Measurements from ENCODE around the gene FKBP8. TPM values are rescaled to one million over a fixed set of nuclear protein-coding genes. Genes with fewer than 3 reads are reported as not detected.

The FKBP8 gene
- polyA plus RNA-seq, 1 donor from 2014 or later = 183 TPM

DNA sequence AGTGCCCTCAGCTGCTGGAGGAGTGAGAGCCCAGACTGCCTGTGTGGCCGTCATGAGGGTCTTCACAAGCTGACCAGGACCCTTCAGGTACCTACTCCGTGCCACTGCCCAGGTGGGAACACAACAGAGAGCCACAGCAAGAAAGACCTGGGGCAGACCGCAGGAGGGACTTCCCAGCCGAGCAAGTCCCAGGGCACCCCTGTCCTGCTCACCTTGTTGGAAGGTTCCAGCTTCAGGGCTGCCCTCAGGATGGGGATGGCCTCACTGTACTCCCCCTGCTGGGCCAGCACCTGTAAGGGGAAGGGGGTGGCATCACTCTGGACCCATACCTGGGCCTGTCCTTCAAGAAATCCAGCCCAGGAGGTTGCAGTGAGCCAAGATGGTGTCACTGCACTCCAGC is 10.3 kb downstream of the FKBP8 start:
- Histone ChIP-seq H3K27me3 (ENCODE audit: insufficient read depth, low read depth, low read length) (no peaks in the 10 kb centered on the region), H3F3A (ENCODE audit: insufficient read depth, low read length, poor library complexity, severe bottlenecking) (no peaks in the 10 kb centered on the region), H4K20me1 (ENCODE audit: insufficient read depth) (no peaks in the 10 kb centered on the region), H3K9me2 (ENCODE audit: insufficient read depth, low read length) (no peaks in the 10 kb centered on the region), H3K4me3 (ENCODE audit: low read length) (no peak overlapping the region), H3K9me3 (ENCODE audit: low read length) (no peaks in the 10 kb centered on the region), H3K27ac (ENCODE audit: low read length) (no peak overlapping the region), H3K9ac (ENCODE audit: low read length) (no peak overlapping the region), H3K4me2 (ENCODE audit: low read length) (no peak overlapping the region), H3K79me2 (replicated peaks; ENCODE audit: insufficient read depth, low read length) (no peaks in the 10 kb centered on the region), H2AFZ (ENCODE audit: low read depth, low read length) (no peak overlapping the region), H3K36me3 (ENCODE audit: insufficient read depth, low read length) (no peaks in the 10 kb centered on the region)
- TF ChIP-seq MXI1 (conservative IDR thresholded peaks at IDR 0.05; ENCODE audit: poor library complexity, severe bottlenecking) (no peak), CTCF (IDR thresholded peaks at IDR 0.05; ENCODE audit: poor library complexity, severe bottlenecking) (no peak), EP300 (conservative IDR thresholded peaks at IDR 0.05; ENCODE audit: poor library complexity, severe bottlenecking) (no peak), POLR2AphosphoS5 (IDR thresholded peaks at IDR 0.05) (no peak), EZH2 (IDR thresholded peaks at IDR 0.05; ENCODE audit: borderline replicate concordance, insufficient read depth, low read length, poor library complexity, severe bottlenecking) (no peak), SMC3 (conservative IDR thresholded peaks at IDR 0.05; ENCODE audit: poor library complexity) (no peak), RAD21 (conservative IDR thresholded peaks at IDR 0.05) (no peak), TAF1 (IDR thresholded peaks at IDR 0.05; ENCODE audit: low read depth) (no peak)
- TF ChIP-seq, protein P1, sequence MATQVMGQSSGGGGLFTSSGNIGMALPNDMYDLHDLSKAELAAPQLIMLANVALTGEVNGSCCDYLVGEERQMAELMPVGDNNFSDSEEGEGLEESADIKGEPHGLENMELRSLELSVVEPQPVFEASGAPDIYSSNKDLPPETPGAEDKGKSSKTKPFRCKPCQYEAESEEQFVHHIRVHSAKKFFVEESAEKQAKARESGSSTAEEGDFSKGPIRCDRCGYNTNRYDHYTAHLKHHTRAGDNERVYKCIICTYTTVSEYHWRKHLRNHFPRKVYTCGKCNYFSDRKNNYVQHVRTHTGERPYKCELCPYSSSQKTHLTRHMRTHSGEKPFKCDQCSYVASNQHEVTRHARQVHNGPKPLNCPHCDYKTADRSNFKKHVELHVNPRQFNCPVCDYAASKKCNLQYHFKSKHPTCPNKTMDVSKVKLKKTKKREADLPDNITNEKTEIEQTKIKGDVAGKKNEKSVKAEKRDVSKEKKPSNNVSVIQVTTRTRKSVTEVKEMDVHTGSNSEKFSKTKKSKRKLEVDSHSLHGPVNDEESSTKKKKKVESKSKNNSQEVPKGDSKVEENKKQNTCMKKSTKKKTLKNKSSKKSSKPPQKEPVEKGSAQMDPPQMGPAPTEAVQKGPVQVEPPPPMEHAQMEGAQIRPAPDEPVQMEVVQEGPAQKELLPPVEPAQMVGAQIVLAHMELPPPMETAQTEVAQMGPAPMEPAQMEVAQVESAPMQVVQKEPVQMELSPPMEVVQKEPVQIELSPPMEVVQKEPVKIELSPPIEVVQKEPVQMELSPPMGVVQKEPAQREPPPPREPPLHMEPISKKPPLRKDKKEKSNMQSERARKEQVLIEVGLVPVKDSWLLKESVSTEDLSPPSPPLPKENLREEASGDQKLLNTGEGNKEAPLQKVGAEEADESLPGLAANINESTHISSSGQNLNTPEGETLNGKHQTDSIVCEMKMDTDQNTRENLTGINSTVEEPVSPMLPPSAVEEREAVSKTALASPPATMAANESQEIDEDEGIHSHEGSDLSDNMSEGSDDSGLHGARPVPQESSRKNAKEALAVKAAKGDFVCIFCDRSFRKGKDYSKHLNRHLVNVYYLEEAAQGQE (IDR thresholded peaks at IDR 0.05; ENCODE audit: borderline replicate concordance) = no peak

- H3K27ac ChIP-seq (ENCODE audit: low read length) = no peak overlapping the region
- no peak overlapping the region for H3K4me3 ChIP-seq (ENCODE audit: low read length)
- H3K36me3 ChIP-seq (ENCODE audit: insufficient read depth, low read length) = no peaks in the 10 kb centered on the region
- no peaks in the 10 kb centered on the region for H3F3A ChIP-seq (ENCODE audit: insufficient read depth, low read length, poor library complexity, severe bottlenecking)
- no peak overlapping the region for H3K4me2 ChIP-seq (ENCODE audit: low read length)
- TF ChIP-seq SMC3 (conservative IDR thresholded peaks at IDR 0.05; ENCODE audit: poor library complexity) (no peak), EZH2 (IDR thresholded peaks at IDR 0.05; ENCODE audit: borderline replicate concordance, insufficient read depth, low read length, poor library complexity, severe bottlenecking) (no peak), MXI1 (conservative IDR thresholded peaks at IDR 0.05; ENCODE audit: poor library complexity, severe bottlenecking) (no peak), RAD21 (conservative IDR thresholded peaks at IDR 0.05) (no peak)
- H2AFZ ChIP-seq (ENCODE audit: low read depth, low read length) = no peak overlapping the region
- no peaks in the 10 kb centered on the region for H4K20me1 ChIP-seq (ENCODE audit: insufficient read depth)
- H3K79me2 ChIP-seq (replicated peaks; ENCODE audit: insufficient read depth, low read length) = no peaks in the 10 kb centered on the region
- no peaks in the 10 kb centered on the region for H3K9me2 ChIP-seq (ENCODE audit: insufficient read depth, low read length)
- no peaks in the 10 kb centered on the region for H3K9me3 ChIP-seq (ENCODE audit: low read length)
- no peak overlapping the region for H3K9ac ChIP-seq (ENCODE audit: low read length)
- no peaks in the 10 kb centered on the region for H3K27me3 ChIP-seq (ENCODE audit: insufficient read depth, low read depth, low read length)
Observed at GRCh38 chr19:18532168-18532890, 11.0 kb downstream of the FKBP8 start.

All from neural cell (in vitro differentiated cells).